Testis (tissue), 3 donors: ENCODE data around the gene LAMA3. TPM values are rescaled to one million over a fixed set of nuclear protein-coding genes. Genes with fewer than 3 reads are reported as not detected.

Source experiments
- DNase-seq: peaks from one replicate; pipeline ENCODE4 v3.0.0-alpha.2; 2019
- H3K27ac ChIP-seq, 2 donors: fragments of 200-600 bp; sonication (generic); one replicate each; pipeline ENCODE4 v1.5.1; 2019
- H3K27me3 ChIP-seq: fragments of 200-600 bp; sonication (generic); one replicate; pipeline ENCODE4 v1.5.1; 2019
- H3K36me3 ChIP-seq: fragments of 200-600 bp; sonication (generic); one replicate; pipeline ENCODE4 v1.5.1; 2017; ENCODE audit warnings: low read depth; ENCODE audit errors: missing control alignments
- H3K4me1 ChIP-seq: fragments of 200-600 bp; sonication (generic); one replicate; pipeline ENCODE4 v1.5.1; 2019
- H3K4me3 ChIP-seq, 2 donors: fragments of 200-600 bp; sonication (generic); one replicate each; pipeline ENCODE4 v1.5.1; 2017 to 2019
- H3K9me3 ChIP-seq: fragments of 200-600 bp; sonication (generic); one replicate; pipeline ENCODE4 v1.5.1; 2017
- POLR2A ChIP-seq: fragments of 450-650 bp; IDR thresholded peaks from one replicate; pipeline ENCODE4 v1.6.1; 2017; ENCODE audit warnings: antibody characterized with exemption, mild to moderate bottlenecking, moderate library complexity
- WGBS, 2 donors: methylation state at CpG; one replicate each; pipeline ENCODE4 v1.1.5; 2018; 5-methylcytosine and 5-hydroxymethylcytosine counted together
- intact Hi-C: fragments of 100-400 bp; cut with DNase I; formaldehyde crosslinking; loops from one replicate; pipeline ENCODE4 v1.15.1; 2023; ENCODE audit warnings: low total_unique reads
- polyA plus RNA-seq: library from polyadenylated mRNA; stranded (reverse); fragments of 350-450 nt; fragmentation: Illumina TruSeq; extraction: RNeasy Lipid Tissue Mini Kit (QIAGEN cat#74804); gene quantifications from one replicate; pipeline ENCODE4 v1.2.3, GENCODE V29; 2014; ENCODE audit warnings: low read depth, low replicate concordance; ENCODE audit not compliant: insufficient read depth
- total RNA-seq, 2 donors: library from RNA; depleted of rRNA; stranded (reverse); fragments of >200 nt; gene quantifications; one replicate each; pipeline ENCODE4 v1.2.3, GENCODE V29; 2016
- TF ChIP-seq, protein P1 (sequence below), 3 experiments: fragments of 450-650 bp in 2 of 3; fragments of 200-600 bp in 1 of 3; sonication (generic) in 1 of 3; IDR thresholded peaks; one replicate each; pipeline ENCODE4 v1.5.1; 2016 to 2019; ENCODE audit warnings: antibody characterized with exemption in 3 of 3, mild to moderate bottlenecking in 2 of 3, moderate library complexity in 1 of 3

The LAMA3 gene
- total and polyA plus RNA-seq, 3 donors from 2014 or later: 11.9 to 22.1 (median 14.1) TPM

DNA sequence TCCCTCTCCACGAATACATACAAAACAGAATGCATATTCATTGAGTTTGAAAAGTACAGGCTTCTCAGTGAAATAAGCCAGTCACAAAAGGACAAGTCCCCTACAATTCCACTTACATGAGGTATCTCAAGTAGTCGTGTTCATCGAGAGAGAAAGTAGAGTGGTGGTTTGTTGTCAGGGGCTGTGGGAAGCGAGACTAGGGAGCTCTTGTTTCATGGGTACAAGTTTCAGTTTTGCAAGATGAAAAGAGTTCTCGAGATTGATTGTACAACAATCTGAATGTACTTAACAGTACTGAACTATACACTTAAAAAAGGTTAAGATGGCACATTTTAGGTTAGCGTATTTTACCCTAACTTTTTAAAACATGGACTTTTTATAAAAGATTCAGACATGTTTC is 253.9 kb downstream of the LAMA3 start:
- WGBS, 2 donors: 91 to 92% methylated on average over 6 of the region's 6 CpGs
- H3K4me1 ChIP-seq: no peaks in the 10 kb centered on the region
- TF ChIP-seq POLR2A: no peak
- H3K27ac ChIP-seq: no peak overlapping the region
- H3K9me3 ChIP-seq: no peaks in the 10 kb centered on the region
- DNase-seq: no peak
- H3K27me3 ChIP-seq: no peaks in the 10 kb centered on the region
- no peak overlapping the region for H3K4me3 ChIP-seq
- intact Hi-C loops: no loop called here
- H3K36me3 ChIP-seq: no peaks in the 10 kb centered on the region

DNA sequence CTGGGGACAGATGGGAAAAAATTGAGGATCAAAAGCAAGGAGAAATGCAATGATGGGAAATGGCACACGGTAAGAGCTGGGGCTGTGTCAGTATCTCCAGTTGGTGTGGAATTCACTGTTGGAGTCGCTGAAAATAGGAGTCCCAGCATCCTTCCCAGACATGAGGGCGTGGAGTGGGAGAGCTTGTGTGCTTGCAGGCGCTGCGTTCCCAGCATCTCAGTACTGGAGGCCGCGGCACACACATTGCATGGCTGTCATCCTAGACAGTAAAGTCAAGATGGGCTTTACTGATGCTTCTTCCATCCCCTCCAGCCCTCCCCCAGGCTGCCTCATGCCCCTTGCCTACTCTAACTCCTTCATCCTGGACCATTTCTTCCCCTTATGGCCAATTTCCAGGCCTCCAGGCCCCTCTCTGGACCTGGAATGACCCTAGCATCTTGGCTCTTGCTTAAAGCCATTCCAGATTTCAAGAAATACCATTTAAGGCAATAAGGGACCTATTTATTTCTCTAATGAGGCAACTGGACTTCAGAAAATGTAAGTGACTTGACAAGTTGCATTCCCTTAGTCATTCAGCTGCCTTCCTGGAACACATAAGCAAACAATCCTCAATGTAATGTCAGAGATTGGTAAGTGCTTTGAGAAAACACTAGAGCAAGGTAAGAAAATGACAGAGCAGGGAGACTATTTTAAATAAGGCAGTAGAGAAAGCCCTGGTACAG is 254.8 kb downstream of the LAMA3 start:
- 91 to 96% methylated on average over 7 of the region's 7 CpGs for WGBS, 2 donors
- no peaks in the 10 kb centered on the region for H3K36me3 ChIP-seq

DNA sequence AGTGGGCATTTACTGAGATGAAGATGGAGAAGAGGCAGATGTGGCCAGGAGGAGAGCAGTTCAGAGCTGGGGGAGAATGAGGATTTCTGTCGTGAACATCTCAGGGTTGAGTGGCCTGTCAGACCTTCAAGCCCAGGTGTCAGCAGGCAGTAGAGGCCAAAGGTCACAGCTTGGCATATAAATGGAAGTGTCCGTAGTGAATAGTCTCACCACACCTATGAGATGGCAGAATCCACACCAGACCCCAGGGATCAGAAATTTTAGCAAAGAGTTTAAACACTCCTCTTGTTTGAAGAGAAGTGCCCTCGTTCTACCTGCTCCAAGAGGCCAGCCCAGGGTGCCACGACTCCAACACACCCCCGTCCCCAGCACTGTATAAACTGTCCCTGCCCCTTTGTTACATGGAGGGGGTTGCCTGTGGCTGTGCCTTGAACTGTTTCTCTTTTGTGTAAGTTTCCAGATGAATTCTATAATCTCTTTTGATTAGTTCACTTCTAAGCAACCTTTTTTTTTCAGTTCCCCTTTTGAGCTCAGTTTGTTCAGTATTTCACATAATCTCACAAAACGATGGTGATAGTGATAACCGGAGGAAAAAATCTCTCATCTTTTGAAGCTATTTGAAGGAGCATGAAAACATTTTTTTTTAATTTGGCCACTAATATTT is 256.3 kb downstream of the LAMA3 start:
- no peaks in the 10 kb centered on the region for H3K9me3 ChIP-seq
- 86 to 91% methylated on average over 7 of the region's 7 CpGs for WGBS, 2 donors
- no peaks in the 10 kb centered on the region for H3K4me1 ChIP-seq
- H3K36me3 ChIP-seq: no peaks in the 10 kb centered on the region
- no peak for DNase-seq
- intact Hi-C loops: no loop called here
- no peak overlapping the region for H3K4me3 ChIP-seq
- no peaks in the 10 kb centered on the region for H3K27me3 ChIP-seq
- TF ChIP-seq POLR2A: no peak
- TF ChIP-seq, protein P1, sequence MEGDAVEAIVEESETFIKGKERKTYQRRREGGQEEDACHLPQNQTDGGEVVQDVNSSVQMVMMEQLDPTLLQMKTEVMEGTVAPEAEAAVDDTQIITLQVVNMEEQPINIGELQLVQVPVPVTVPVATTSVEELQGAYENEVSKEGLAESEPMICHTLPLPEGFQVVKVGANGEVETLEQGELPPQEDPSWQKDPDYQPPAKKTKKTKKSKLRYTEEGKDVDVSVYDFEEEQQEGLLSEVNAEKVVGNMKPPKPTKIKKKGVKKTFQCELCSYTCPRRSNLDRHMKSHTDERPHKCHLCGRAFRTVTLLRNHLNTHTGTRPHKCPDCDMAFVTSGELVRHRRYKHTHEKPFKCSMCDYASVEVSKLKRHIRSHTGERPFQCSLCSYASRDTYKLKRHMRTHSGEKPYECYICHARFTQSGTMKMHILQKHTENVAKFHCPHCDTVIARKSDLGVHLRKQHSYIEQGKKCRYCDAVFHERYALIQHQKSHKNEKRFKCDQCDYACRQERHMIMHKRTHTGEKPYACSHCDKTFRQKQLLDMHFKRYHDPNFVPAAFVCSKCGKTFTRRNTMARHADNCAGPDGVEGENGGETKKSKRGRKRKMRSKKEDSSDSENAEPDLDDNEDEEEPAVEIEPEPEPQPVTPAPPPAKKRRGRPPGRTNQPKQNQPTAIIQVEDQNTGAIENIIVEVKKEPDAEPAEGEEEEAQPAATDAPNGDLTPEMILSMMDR (IDR thresholded peaks at IDR 0.05): no peak
- no peak overlapping the region for H3K27ac ChIP-seq

More for the DNA sequence above, 254.8 kb downstream of the LAMA3 start:
- Histone ChIP-seq H3K9me3 (no peaks in the 10 kb centered on the region), H3K27me3 (no peaks in the 10 kb centered on the region), H3K4me3 (no peak overlapping the region), H3K4me1 (no peaks in the 10 kb centered on the region), H3K27ac (no peak overlapping the region)
- DNase-seq: no peak
- TF ChIP-seq POLR2A: no peak
- TF ChIP-seq, protein P1 (IDR thresholded peaks at IDR 0.05): no peak
- intact Hi-C loops: no loop called here

DNA sequence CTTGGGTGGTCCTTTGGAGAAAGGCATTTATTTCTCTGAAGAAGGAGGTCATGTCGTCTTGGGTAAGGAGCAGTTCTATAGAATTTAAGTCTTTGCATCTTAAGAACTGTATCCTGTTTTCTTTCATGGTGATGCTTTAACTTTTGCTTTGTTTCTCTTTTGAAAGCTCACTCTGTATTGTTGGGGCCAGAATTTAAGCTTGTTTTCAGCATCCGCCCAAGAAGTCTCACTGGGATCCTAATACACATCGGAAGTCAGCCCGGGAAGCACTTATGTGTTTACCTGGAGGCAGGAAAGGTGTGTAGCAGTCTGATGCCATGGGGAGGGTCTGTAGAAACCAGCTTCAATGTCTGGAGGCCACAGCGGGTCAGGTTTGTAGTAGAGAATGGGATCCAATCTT is 260.6 kb downstream of the LAMA3 start:
- Histone ChIP-seq H3K27me3 (no peaks in the 10 kb centered on the region), H3K9me3 (no peaks in the 10 kb centered on the region), H3K36me3 (no peaks in the 10 kb centered on the region), H3K4me3 (no peak overlapping the region), H3K27ac (no peak overlapping the region), H3K4me1 (no peaks in the 10 kb centered on the region)
- intact Hi-C loops: no loop called here
- no peak for DNase-seq
- 86 to 95% methylated on average over 5 of the region's 5 CpGs for WGBS, 2 donors
- TF ChIP-seq, protein P1 (IDR thresholded peaks at IDR 0.05): no peak
- TF ChIP-seq POLR2A: no peak

DNA sequence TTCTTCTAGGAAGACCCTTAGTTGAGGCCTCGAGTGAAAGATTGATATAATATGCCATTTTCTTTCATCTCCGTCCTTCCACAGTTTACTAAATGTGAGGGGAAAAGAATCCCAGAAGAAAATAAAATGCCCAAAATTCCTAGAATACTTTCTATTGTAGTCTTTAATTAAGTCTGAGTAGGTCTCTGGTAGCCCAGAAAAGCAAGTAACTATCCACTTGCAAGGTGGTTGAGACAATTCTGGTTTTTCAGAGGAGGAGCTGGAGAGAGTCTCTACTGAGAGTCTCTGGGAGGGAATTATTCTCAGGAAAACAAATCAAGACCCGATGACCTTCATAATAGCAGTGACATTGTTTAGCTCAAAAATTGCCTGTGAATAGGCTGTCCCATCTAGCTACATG is 261.4 kb downstream of the LAMA3 start:
- H3K4me3 ChIP-seq: no peak overlapping the region
- no peak for TF ChIP-seq POLR2A
- TF ChIP-seq, protein P1 (IDR thresholded peaks at IDR 0.05): no peak
- no peaks in the 10 kb centered on the region for H3K9me3 ChIP-seq
- no peak for DNase-seq
- no peaks in the 10 kb centered on the region for H3K4me1 ChIP-seq
- intact Hi-C loops: no loop called here
- no peaks in the 10 kb centered on the region for H3K27me3 ChIP-seq
- no peaks in the 10 kb centered on the region for H3K36me3 ChIP-seq
- WGBS, 2 donors: 88 to 96% methylated on average over 3 of the region's 3 CpGs
- H3K27ac ChIP-seq: no peak overlapping the region
